NCI-H1436 (cell line): ENCODE results near the gene CABP1.
"Not testable (repeated sequence)": the region's sequence is repeated elsewhere in the genome, so short reads cannot be mapped to it uniquely, and the experiment has no call there.

Experiments
- DNase-seq: peaks from one replicate; lab custom pipeline; 2025; lab: John Stamatoyannopoulos, UW

The CABP1 gene

DNA sequence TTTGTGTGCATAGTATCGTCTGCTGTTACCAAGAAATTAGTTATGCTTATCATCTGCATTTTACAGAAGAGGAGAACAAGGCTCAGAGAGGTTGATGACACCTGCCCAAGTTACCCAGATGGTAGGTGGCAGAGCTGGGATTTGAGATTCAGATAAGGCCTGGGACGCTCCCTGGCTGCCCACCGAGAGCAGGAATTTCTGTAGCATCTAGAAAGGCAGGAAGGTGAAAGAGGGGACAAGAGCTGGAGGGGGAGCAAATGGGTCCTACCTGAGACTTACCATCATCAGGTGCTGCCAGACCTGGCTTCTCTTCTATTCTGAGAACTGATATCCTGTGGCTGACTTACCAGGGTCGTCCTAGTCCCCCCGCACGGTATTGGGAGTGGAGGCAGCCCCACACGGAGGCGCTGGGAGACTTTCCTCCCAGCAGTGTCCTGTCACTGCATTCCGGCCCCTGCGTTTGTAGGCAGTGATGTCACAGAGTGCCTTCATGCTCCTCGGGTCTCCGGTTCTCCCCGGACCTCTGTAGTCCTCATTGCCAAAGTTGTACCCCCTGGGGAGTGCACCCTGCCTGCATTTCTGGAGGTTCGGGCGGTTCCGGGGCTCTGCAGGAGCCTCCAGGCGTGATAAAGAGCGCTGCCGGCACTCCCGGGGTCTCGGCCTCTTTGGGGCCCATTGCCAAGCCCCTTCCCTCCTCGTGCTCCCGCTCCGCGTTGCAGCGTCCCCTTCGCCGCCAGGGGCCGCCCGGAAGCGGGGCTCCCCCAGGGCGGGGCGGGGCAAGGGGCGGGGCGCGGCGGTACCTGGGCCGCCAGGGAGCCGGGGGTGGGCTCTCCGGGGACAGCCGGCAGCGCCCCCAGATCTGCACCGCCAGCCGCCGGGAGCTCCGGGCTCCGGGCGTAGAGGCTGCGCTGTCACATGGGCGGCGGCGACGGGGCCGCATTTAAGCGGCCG lies at the start of gene CABP1:
Gene CABP1, plus strand, starts transcription at position 856 of the 951 bp plus-strand sequence. Its CDS starts 60 bp downstream, at position 916.
- DNase-seq = peak; percentile 56

DNA sequence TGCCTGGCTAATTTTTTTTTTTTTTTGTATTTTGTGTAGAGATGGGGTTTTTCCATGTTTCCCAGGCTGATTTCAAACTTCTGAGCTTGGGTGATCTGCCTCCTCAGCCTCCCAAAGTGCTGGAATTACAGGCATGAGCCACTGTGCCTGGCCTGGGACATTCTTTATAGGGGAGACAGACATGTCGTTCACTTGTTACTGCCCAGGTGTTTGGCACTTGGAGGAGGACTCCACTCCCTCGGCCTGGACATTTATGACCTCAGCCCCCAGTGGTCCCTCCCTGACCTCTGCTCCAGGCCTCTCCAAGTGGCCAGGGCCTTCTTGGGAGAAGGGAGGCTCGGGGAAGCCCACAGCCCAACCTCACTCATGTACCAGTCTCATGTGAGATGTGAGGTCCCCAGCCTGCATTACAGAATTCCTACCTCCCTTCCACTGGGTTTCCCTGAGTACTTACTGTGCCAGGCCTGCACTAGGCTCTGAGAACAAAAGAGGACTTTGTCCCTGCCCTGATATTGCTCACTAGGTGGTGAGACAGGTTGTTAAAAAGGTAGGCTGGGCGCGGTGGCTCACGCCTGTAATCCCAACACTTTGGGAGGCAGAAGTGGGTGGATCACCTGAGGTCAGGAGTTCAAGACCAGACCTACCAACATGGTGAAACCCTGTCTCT lies 49.6 kb upstream of the CABP1 start:
- DNase-seq = no peak

DNA sequence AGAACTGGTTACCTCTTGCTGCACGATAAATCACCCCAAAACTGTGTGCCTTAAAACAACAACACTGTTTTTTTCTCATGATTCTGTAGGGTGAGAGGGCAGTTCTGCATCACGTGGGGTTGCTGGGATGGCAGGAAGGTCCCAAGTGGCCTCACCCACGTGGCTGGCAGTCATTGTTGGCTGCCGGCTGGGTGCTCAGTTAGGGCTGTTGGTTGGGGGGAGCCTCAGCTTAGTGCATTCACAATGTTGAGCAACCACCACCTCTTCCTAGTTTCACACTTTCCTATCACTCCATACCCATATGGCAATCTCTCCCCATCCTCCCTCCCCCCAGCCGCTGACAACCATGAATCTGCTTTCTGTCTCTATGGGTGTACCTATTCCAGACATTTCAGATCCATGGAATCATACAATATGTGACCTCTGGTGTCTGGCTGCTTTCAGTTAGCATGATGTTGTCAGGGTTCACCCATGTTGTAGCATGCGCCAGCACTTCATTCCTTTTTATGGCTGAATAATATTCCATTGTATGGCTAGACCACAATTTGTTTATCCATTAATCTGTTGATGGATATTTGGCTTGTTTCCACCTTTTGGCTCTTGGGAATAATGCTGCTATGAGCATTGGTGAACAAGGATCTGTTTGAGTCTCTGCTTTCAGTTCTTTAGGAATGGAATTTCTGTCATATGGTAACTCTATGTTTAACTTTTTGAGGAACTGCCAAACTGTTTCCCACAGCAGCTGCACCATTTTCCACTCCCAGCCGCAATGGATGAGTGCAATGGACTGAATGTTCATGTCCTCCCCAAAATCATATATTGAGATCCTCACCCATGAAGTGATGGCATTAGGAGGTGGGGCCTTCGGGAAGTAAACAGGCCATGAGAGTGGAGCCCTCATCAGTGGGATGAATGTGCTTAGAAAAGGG lies 48.0 kb upstream of the CABP1 start:
- DNase-seq = no peak

DNA sequence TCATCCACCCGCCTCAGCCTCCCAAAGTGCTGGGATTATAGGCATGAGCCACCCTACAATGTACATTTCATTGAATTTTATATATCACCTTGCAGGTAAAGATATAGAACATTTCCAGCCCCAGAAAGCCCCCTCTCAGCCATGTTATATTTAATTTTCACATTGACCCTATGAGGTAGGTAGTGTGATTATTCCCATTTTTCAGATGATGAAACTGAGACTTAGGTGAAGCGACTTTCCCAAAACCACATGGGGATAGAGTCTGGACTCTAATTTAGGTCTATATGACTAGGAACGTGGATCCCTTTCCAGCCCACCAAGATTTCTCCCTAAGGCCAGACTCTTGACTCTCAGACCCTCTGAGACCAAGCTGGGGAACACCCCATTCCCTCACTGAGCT lies 43.5 kb upstream of the CABP1 start:
- DNase-seq = no peak

DNA sequence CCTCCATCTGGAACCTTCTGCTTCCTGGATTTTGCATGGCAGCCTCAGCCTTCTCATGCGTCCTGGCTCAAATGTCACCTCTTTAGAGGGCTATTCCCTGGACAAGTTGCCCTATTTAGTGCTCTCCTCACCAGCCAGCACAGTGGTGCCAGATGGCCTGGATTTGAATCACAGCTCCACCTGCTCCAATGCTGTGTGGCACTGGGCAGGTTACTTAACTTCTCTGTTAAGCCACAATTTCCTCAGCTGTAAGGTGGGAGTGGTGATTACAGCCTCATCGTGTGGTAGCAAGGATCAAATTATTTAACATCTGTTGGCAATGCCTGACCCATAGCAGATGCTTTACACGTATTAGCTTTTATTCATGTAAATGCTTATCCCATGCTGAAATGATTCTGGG lies 42.6 kb upstream of the CABP1 start:
- no peak for DNase-seq

DNA sequence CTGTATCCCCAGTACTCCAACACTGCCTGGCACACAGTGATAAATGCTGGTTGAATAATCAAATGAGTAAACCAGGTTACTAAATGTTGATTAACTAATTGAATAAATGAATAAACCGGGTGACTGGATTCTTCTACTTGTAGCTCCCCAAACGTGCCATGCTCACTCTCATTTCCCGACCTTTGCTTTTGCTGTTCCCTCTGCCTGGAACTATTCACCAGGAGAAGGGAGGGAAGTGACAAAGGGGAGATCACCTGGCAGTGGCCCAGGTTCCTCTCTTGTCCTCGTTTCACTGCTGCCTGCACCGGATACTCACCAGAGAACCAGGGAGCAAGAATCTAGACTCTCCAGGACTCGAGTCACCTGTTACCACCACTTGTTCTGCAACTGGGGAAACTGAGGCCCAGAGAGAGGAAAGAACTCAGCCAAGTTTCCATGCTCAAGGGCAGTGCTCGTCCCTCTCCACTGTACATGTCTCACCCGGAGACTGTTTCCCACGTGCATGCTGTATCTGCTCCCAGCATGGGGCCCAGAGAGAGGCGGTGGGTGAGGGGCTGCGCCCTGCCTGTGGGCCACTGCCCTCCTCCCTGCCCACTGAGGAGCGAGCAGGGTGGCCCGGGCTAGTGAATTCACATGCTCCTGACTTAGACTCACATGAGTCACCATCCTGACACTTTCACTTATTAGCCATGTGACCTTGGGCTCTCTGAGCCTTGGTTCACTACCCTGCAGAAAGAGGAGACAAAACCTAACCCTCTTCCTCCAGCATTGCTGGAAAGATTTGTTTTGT lies 41.6 kb upstream of the CABP1 start:
- no peak for DNase-seq

DNA sequence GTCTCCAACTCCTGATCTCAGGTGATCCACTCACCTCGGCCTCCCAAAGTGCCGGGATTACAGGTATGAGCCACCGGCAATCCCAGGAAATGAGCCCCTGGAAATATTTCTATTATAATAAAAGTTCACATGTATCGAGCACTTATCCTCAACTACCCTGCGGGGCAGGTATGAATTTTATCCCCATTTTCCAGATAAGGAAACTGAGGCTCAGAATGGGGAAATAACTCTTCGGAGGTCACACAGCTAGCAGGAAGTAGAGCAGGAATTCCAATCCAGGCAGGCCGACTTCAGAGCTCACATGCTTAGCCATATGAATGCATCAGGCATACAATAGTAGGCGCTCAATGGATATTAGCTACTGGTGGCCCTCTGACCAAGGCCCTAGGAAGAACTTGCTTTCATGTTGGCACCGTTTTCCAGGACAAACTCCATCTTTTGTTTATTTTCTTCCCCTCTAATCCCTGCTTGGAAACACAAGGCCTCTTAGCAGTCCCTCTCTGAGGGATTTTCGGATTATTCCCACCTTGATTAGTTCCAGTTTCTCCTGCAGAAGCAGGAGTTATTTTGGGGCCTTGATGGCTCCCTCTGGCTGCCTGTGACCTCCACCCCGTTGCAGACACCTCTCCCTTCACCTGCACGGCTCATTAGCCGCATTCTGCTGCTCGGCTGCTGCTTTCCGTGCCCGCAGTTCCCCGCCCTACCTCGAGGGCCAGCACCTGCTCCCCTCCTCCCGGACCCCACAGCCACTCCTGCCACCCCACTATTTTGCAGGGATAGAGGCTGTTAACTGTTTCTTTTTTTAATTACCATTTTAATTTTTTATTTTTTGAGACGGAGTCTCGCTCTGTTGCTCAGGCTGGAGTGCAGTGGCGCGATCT lies 40.5 kb upstream of the CABP1 start:
- no peak for DNase-seq

DNA sequence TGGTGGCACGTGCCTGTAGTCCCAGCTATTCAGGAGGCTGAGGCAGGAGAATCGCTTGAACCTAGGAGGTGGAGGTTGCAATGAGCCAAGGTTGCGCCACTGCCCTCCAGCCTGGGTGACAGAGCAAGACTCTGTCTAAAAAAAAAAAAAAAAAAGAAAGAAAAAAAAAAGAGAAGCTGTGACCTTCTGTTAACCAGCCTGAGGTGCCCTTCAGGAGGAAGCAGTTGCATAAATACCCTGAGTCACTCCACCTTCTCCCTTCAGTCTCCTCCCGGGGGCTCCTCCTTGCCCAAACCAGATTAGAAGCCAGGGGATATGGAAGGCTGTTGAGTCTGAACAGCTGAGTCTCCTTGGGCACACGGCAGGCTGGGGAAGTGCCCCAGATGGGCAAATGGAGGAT lies 38.0 kb upstream of the CABP1 start:
- DNase-seq = not testable (repeated sequence)

DNA sequence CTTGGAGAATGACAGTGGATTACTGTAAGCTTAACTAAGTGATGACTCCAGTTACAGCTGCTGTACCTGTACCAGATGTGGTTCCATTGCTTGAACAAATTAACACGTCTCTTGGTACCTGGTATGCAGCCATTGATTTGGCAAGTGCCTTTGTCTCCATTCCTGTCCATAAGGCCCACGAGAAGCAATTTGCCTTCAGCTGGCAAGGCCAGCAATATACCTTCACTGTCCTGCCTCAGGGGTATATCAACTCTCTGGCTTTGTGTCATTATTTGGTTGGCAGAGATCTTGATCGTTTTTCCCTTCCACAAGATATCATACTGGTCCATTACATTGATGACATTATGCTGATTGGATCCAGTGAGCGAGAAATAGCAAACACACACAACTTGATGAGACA lies 29.9 kb upstream of the CABP1 start:
- DNase-seq = no peak

DNA sequence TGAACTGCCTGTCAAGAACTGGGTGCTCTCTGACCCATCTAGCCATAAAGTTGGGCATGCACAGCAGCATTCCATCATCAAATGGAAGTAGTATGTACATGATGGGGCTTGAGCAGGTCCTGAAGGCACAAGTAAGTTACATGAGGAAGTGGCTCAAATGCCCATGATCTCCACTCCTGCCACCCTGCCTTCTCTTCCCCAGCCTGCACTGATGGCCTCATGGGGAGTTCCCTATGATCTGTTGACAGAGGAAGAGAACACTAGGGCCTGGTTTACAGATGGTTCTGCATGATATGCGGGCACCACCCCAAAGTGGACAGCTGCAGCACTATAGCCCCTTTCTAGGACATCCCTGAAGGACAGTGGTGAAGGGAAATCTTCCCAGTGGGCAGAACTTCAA lies 28.9 kb upstream of the CABP1 start:
- DNase-seq = not testable (repeated sequence)

DNA sequence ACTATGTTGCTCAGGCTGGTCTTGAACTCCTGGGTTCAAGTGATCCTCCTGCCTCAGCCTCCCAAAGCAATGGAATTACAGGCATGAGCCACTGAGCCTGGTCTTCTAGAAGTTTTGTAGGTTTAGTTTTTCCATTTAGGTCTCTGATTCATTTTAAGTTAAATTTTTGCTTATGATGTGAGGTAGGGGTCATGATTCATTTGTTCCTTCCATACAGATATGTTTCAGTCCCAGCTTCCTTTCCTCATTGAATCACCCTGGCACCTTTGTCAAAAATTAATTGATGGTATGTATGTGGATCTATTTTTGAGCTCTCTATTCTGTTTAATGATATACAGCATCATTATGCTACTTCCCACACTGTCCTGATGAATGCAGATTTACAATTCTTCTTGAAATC lies 25.6 kb upstream of the CABP1 start:
- no peak for DNase-seq

DNA sequence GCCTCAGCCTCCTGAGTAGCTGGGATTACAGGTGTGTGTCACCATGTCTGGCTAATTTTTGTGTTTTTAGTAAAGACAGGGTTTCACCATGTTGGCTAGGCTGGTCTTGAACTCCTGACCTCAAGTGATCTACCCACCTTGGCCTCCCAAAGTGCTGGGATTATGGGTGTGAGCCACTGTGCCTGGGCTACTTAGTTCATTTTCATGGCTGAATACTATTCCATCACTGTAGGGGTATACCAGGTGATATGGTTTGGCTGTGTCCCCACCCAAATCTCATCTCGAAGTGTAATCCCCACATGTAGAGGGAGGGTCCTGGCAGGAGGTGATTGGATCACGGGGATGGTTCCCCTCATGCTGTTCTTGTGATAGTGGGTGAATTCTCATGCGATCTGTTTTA lies 23.2 kb upstream of the CABP1 start:
- not testable (repeated sequence) for DNase-seq

DNA sequence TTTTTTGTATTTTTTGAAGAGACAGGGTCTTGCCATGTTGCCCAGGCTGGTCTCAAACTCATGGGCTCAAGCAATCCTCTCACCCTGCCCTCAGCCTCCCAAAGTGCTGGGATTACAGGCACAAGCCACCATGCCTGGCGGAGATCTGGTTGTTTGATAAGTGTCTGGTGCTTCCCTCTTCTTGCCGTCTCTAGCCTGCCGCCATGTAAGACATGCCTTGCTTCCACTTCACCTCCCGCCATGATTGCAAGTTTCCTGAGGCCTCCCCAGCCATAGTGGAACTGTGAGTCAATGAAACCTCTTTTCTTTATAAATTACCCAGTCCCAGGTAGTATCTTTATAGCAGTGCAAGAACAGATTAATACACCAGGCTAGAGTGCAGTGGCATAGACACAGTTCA lies 22.7 kb upstream of the CABP1 start:
- not testable (repeated sequence) for DNase-seq

DNA sequence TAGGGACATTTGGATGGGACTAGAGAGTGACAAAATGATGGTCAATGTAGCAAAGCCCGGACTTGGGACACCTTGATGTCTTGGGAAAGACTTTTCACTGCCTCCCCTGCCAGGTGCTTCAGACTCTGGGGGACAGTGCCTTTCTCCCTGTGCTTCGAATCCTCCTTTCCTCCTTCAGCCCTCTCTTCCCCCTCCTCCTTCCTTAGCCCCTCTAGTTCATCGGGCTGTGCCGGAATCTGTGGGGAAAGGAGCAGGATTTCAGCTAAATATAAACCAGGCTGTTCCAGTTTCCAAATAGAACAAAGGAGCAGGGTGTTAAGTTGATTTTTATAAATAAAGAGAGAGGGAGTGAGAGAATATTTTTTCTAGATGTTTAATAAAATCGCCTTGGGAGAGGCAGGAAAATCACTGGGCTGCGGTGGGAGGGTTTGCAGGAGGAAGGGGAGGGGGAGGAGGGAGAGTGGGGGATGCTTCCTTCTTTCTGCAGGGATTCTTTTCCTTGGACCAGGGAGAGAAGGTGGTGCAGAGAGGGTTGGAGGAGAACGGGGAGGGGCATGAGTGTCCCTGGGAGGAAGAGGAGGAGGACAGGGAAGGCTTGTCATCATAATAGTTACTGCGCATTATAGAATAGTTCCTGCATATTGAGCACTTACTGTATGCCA lies 21.3 kb upstream of the CABP1 start:
- no peak for DNase-seq

DNA sequence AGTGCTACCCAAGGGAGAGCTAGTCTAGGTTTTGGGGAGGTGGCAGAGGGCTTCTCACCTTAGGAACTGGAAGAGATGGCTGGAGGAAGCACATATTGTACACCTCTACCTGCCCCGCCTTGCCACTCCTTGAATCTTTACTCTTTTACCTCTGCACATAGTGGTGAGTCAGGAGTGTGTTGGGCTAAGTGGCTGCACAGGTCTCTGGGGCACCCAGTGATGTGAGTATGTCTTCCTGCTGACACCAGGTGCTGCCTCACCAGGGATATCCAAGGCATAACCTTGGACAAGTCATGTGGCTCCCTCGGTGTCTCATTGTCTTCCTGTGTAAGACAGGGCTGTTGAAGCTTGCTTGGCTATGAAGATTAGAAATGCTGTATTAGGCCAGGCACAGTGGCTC lies 19.8 kb upstream of the CABP1 start:
- no peak for DNase-seq

DNA sequence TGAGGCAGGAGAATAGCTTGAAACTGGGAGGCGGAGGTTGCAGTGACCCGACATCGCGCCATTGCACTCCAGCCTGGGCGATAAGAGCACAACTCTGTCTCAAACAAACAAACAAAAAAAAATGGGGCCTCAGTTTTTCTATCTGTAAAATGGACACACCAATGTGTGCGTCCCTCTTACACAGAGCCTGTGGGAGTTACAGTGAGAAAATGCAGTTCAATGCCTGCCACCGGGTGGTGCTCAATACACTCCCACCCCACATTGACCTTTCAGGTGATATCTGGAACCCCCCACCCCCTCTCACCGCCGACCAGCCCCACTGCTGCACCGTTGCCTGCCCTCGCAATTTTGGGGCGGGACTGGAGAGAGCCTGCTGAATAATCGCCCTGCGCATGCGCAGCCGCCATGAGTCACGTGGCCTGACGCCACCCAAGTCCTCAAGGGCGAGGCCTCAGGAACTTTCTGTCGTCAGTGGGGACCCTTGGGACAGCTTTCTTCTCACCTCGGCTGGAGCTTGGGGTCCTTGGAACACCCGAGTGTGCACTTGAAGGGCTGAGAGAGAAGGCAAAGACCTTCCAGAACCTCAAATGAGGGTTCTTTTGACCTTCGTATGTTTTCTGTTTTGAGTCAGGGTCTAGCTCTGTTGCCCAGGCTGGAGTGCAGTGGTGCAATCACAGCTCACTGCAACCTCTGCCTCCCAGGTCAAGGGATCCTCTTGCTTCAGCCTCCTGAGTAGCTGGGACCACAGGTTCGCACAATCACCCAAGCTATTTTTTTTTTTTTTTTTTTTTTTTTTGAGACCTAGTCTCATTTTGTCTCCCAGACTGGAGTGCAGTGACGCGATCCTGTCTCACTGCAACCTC lies 14.6 kb upstream of the CABP1 start:
- DNase-seq = peak; percentile 45

DNA sequence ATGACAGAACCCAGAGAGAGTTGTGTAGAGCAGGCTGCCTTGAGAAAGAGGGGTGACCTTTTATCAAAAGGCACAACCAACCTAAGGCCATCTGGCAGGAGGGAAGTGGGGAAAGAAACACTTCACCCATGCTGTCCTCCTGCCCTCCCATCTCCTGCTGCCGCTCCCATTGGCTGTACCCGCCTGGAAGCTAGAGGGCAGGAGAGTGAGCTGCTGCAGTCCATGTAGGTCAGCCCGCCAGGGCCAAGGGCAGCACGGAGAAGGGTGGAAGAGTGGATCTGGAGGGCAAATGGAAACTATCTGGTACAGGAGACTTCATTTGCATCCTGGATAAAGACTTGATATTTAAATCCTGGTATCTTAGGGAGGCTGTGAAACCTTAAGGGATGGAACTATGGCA lies 11.5 kb upstream of the CABP1 start:
- DNase-seq = no peak

DNA sequence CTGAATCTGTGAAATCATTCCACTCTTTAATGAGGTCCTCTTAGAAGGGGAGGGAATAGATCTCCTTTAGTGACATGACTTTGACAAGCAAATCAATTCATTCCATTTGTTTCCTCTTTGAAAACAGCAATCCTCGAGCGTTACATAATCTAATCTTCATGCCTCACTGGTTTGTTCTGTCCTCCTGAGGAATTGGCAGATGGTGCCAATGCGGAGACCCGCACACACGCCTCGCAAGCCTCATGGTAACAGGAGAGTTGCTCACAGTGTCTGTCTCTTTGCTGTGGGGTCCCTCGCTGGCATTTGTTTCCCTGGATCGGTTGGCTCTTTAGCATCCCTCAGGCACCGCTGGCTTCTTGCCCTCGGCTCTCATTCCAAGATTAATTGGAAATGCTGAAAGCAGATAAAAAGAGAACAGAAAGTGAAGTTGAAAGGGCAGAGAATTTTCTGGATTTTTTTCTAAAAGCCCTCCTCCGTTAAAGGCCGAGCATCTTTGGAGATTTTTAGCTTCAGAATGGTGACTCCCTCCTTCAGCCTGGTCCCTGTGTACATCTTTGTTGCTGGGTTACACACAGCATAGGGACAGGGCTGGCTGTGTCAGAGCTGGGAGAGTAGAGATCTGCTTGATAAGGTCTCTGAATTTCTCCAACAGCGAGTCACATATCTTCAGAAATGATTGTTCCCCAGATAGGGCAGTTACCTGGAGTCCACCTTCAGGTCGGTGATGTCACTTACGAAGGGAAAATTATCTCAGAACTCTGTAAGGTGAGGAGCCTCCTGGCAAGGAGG lies 10.1 kb upstream of the CABP1 start:
- DNase-seq = no peak
